K562 (cell line): ENCODE measurements around the gene MT4. TPM values are rescaled to one million over a fixed set of nuclear protein-coding genes. Genes with fewer than 3 reads are reported as not detected.

Experiments used
- BRD9 ChIP-seq: fragments of 450-650 bp; IDR thresholded peaks from 2 replicates; pipeline ENCODE4 v1.6.1; 2018; ENCODE audit warnings: low read depth; ENCODE audit not compliant: partially characterized antibody
- HOXB6 ChIP-seq: fragments of 250-450 bp; sonication (Bioruptor Pico); IDR thresholded peaks from 2 replicates; pipeline ENCODE4 v1.5.1; 2022; ENCODE audit warnings: mild to moderate bottlenecking, borderline replicate concordance
- MEIS2 ChIP-seq: fragments of 450-650 bp; IDR thresholded peaks from 2 replicates; pipeline ENCODE4 v1.6.1; 2014; ENCODE audit warnings: mild to moderate bottlenecking; ENCODE audit not compliant: partially characterized antibody
- POLR3A ChIP-seq: IDR thresholded peaks from 2 replicates; pipeline ENCODE4 v1.6.1; 2011; ENCODE audit warnings: borderline replicate concordance, mild to moderate bottlenecking, moderate library complexity; ENCODE audit not compliant: insufficient read length, insufficient read depth; ENCODE audit errors: extremely low read depth
- RBM34 ChIP-seq: fragments of 200-400 bp; formaldehyde crosslinking; IDR thresholded peaks from 2 replicates; pipeline ENCODE4 v1.6.1; 2018; ENCODE audit warnings: low read length, borderline replicate concordance; ENCODE audit not compliant: insufficient read depth
- SNRNP70 ChIP-seq: fragments of 200-400 bp; formaldehyde crosslinking; optimal IDR thresholded peaks from 2 replicates; pipeline ENCODE3; 2017; ENCODE audit warnings: low read depth, low read length
- STAG1 ChIP-seq: sonication (generic); formaldehyde crosslinking; IDR thresholded peaks from 2 replicates; pipeline ENCODE4 v1.5.0; 2020; ENCODE audit warnings: missing genetic modification reagents, borderline replicate concordance
- TAL1 ChIP-seq: fragments of 450-650 bp; IDR thresholded peaks from 2 replicates; pipeline ENCODE4 v1.6.1; 2016; ENCODE audit warnings: mild to moderate bottlenecking
- ZNF57 ChIP-seq: fragments of 450-650 bp; formaldehyde crosslinking; IDR thresholded peaks from 2 replicates; pipeline ENCODE4 v1.4.0; 2020; ENCODE audit warnings: mild to moderate bottlenecking, moderate library complexity
- polyA plus RNA-seq, 8 experiments: library from polyadenylated mRNA; depleted of rRNA in 4 of 8; stranded (reverse) in 5 of 8; unstranded in 3 of 8; fragments of >200 nt; fragmentation: Nextera tagmentation in 2 of 8; fragmentation: Illumina TruSeq in 1 of 8; extraction: Ambion mirVana in 2 of 8; extraction: Trizol in 1 of 8; gene quantifications; 2 replicates each; pipeline versions ENCODE4 v1.2.1 to v1.2.3, GENCODE V29; 2011 to 2014; ENCODE audit warnings: inconsistent platforms in 1 of 8, missing spikeins in 1 of 8
- total RNA-seq, 7 experiments: library from RNA; depleted of rRNA in 6 of 7; stranded (reverse); fragments of >200 nt in 6 of 7; fragmentation: Illumina TruSeq in 2 of 7; extraction: Trizol in 2 of 7; gene quantifications; 2 replicates each; pipeline versions ENCODE4 v1.2.1 to v1.2.3, GENCODE V29; 2011 to 2021; ENCODE audit warnings: low replicate concordance in 1 of 7
- TF ChIP-seq, protein P1 (sequence below): fragments of 250-450 bp; sonication (Bioruptor Pico); IDR thresholded peaks from 2 replicates; pipeline ENCODE4 v1.8.0; 2022; ENCODE audit warnings: moderate library complexity, mild to moderate bottlenecking, inconsistent platforms
- TF ChIP-seq, protein P2 (sequence below): sonication (generic); formaldehyde crosslinking; IDR thresholded peaks from 2 replicates; pipeline ENCODE4 v1.4.0; 2020; ENCODE audit warnings: mild to moderate bottlenecking, missing genetic modification reagents
- TF ChIP-seq, protein P3 (sequence below): fragments of 450-650 bp; IDR thresholded peaks from 2 replicates; pipeline ENCODE4 v1.6.1; 2016; ENCODE audit warnings: mild to moderate bottlenecking, moderate library complexity

Gene MT4
- total and polyA plus RNA-seq, 9 of the 15 experiments (the other 6 are each of a cell fraction or from before 2014, with no cell fraction given): not detected

DNA sequence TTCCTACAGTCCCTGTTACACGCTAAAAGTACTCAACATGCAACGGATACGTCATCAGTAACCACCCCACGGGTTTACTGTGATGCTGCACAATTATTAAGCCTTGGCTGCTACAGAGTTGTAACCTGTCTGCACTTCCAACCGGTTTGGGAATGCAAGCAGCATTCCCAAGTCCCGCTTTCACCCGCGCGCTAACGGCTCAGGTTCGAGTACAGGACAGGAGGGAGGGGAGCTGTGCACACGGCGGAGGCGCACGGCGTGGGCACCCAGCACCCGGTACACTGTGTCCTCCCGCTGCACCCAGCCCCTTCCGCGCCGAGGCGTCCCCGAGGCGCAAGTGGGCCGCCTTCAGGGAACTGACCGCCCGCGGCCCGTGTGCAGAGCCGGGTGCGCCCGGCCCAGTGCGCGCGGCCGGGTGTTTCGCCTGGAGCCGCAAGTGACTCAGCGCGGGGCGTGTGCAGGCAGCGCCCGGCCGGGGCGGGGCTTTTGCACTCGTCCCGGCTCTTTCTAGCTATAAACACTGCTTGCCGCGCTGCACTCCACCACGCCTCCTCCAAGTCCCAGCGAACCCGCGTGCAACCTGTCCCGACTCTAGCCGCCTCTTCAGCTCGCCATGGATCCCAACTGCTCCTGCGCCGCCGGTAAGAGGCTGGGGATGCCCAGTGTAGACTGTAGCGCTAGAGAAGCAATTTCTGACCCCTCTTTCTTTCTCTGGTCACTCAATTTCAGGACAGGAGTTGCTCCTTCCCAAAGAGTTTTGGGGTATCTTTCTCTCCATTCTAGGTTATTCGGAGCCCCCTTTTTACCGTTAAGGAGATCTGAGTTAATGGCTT lies 43.4 kb downstream of the MT4 start, which contains the start of gene MT2A (continued):
- no peak for TF ChIP-seq POLR3A
- TF ChIP-seq, protein P1, sequence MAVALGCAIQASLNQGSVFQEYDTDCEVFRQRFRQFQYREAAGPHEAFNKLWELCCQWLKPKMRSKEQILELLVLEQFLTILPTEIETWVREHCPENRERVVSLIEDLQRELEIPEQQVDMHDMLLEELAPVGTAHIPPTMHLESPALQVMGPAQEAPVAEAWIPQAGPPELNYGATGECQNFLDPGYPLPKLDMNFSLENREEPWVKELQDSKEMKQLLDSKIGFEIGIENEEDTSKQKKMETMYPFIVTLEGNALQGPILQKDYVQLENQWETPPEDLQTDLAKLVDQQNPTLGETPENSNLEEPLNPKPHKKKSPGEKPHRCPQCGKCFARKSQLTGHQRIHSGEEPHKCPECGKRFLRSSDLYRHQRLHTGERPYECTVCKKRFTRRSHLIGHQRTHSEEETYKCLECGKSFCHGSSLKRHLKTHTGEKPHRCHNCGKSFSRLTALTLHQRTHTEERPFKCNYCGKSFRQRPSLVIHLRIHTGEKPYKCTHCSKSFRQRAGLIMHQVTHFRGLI (CRISPR knock-in tag): no peak
- TF ChIP-seq, protein P2, sequence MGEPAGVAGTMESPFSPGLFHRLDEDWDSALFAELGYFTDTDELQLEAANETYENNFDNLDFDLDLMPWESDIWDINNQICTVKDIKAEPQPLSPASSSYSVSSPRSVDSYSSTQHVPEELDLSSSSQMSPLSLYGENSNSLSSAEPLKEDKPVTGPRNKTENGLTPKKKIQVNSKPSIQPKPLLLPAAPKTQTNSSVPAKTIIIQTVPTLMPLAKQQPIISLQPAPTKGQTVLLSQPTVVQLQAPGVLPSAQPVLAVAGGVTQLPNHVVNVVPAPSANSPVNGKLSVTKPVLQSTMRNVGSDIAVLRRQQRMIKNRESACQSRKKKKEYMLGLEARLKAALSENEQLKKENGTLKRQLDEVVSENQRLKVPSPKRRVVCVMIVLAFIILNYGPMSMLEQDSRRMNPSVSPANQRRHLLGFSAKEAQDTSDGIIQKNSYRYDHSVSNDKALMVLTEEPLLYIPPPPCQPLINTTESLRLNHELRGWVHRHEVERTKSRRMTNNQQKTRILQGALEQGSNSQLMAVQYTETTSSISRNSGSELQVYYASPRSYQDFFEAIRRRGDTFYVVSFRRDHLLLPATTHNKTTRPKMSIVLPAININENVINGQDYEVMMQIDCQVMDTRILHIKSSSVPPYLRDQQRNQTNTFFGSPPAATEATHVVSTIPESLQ (CRISPR knock-in tag): no peak
- no peak for TF ChIP-seq MEIS2
- peak; percentile 90 for TF ChIP-seq BRD9
- TF ChIP-seq STAG1 (CRISPR knock-in tag): no peak
- no peak for TF ChIP-seq SNRNP70
- TF ChIP-seq RBM34: no peak
- TF ChIP-seq, protein P3, sequence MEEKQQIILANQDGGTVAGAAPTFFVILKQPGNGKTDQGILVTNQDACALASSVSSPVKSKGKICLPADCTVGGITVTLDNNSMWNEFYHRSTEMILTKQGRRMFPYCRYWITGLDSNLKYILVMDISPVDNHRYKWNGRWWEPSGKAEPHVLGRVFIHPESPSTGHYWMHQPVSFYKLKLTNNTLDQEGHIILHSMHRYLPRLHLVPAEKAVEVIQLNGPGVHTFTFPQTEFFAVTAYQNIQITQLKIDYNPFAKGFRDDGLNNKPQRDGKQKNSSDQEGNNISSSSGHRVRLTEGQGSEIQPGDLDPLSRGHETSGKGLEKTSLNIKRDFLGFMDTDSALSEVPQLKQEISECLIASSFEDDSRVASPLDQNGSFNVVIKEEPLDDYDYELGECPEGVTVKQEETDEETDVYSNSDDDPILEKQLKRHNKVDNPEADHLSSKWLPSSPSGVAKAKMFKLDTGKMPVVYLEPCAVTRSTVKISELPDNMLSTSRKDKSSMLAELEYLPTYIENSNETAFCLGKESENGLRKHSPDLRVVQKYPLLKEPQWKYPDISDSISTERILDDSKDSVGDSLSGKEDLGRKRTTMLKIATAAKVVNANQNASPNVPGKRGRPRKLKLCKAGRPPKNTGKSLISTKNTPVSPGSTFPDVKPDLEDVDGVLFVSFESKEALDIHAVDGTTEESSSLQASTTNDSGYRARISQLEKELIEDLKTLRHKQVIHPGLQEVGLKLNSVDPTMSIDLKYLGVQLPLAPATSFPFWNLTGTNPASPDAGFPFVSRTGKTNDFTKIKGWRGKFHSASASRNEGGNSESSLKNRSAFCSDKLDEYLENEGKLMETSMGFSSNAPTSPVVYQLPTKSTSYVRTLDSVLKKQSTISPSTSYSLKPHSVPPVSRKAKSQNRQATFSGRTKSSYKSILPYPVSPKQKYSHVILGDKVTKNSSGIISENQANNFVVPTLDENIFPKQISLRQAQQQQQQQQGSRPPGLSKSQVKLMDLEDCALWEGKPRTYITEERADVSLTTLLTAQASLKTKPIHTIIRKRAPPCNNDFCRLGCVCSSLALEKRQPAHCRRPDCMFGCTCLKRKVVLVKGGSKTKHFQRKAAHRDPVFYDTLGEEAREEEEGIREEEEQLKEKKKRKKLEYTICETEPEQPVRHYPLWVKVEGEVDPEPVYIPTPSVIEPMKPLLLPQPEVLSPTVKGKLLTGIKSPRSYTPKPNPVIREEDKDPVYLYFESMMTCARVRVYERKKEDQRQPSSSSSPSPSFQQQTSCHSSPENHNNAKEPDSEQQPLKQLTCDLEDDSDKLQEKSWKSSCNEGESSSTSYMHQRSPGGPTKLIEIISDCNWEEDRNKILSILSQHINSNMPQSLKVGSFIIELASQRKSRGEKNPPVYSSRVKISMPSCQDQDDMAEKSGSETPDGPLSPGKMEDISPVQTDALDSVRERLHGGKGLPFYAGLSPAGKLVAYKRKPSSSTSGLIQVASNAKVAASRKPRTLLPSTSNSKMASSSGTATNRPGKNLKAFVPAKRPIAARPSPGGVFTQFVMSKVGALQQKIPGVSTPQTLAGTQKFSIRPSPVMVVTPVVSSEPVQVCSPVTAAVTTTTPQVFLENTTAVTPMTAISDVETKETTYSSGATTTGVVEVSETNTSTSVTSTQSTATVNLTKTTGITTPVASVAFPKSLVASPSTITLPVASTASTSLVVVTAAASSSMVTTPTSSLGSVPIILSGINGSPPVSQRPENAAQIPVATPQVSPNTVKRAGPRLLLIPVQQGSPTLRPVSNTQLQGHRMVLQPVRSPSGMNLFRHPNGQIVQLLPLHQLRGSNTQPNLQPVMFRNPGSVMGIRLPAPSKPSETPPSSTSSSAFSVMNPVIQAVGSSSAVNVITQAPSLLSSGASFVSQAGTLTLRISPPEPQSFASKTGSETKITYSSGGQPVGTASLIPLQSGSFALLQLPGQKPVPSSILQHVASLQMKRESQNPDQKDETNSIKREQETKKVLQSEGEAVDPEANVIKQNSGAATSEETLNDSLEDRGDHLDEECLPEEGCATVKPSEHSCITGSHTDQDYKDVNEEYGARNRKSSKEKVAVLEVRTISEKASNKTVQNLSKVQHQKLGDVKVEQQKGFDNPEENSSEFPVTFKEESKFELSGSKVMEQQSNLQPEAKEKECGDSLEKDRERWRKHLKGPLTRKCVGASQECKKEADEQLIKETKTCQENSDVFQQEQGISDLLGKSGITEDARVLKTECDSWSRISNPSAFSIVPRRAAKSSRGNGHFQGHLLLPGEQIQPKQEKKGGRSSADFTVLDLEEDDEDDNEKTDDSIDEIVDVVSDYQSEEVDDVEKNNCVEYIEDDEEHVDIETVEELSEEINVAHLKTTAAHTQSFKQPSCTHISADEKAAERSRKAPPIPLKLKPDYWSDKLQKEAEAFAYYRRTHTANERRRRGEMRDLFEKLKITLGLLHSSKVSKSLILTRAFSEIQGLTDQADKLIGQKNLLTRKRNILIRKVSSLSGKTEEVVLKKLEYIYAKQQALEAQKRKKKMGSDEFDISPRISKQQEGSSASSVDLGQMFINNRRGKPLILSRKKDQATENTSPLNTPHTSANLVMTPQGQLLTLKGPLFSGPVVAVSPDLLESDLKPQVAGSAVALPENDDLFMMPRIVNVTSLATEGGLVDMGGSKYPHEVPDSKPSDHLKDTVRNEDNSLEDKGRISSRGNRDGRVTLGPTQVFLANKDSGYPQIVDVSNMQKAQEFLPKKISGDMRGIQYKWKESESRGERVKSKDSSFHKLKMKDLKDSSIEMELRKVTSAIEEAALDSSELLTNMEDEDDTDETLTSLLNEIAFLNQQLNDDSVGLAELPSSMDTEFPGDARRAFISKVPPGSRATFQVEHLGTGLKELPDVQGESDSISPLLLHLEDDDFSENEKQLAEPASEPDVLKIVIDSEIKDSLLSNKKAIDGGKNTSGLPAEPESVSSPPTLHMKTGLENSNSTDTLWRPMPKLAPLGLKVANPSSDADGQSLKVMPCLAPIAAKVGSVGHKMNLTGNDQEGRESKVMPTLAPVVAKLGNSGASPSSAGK: peak; percentile 41; the same call in 1 of the 2 replicates
- no peak for TF ChIP-seq HOXB6
- no peak for TF ChIP-seq ZNF57
- TF ChIP-seq TAL1: no peak
